Measurements from ENCODE around the gene BUD31. TPM values are rescaled to one million over a fixed set of nuclear protein-coding genes. Genes with fewer than 3 reads are reported as not detected.

The BUD31 gene
- total and polyA plus RNA-seq, 9 of the 15 experiments (the other 6 are each of a cell fraction or from before 2014, with no cell fraction given) = 105 to 342 (median 247) TPM

GRCh38 chr7:99460651-99461050 lies 51.9 kb downstream of the BUD31 start (continued):
- no peak for TF ChIP-seq ZBTB40 (IDR thresholded peaks at IDR 0.05)
- TF ChIP-seq ZBTB40 (CRISPR knock-in tag; IDR thresholded peaks at IDR 0.05) = no peak
- TF ChIP-seq FOXK2 (conservative IDR thresholded peaks at IDR 0.05 in 1 of 2, IDR thresholded peaks at IDR 0.05 in 1 of 2; ENCODE audit: low read depth in 2 of 2) = no peak
- no peak for TF ChIP-seq NKRF (IDR thresholded peaks at IDR 0.05; ENCODE audit: borderline replicate concordance)
- no peak for TF ChIP-seq NR1H2 (CRISPR knock-in tag; IDR thresholded peaks at IDR 0.05)
- TF ChIP-seq HLTF (IDR thresholded peaks at IDR 0.05) = no peak
- TF ChIP-seq MAX (CRISPR knock-in tag; IDR thresholded peaks at IDR 0.05) = no peak
